ENCODE results near the gene SUV39H1.

Gene SUV39H1

DNA sequence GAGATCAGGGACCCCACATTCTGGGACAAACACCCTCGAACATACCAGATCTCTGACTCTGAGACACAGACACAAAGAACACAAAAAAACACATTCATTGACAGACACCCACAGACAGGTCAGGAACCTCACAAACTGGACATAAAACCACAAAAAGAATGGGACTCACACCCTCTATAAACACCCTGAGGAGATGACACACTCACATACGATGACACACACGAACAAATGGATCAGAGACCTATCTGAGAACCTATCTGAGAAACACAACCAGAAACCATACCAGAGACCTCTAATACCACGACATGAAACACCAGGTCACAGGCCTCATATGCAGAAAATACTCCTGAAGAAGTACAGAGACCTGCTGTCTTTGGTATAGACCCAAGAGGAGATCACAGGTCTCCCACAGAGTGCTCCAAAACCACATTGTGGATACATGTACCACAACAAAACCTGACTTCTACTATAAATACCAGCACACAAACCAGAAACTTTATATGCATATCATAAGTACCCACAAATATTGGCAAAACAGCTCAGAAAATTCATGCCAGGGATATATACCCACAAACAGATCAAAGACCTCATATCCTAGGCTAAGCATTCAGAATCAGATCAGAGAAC is 19.5 kb downstream of the SUV39H1 start:
- H3K4me3 ChIP-seq (ENCODE audit: low read depth in 1 of 2, low read length in 2 of 2): no peak overlapping the region
- H3K27me3 ChIP-seq (ENCODE audit: low read depth, low read length): no peaks in the 10 kb centered on the region
- no peak overlapping the region for H3K27ac ChIP-seq (ENCODE audit: low read length)
- no peaks in the 10 kb centered on the region for H3K9me3 ChIP-seq (ENCODE audit: control insufficient read depth in 1 of 2, low read length in 2 of 2)
- no peaks in the 10 kb centered on the region for H3K36me3 ChIP-seq (ENCODE audit: control insufficient read depth in 1 of 2, insufficient read depth in 2 of 2, low read length in 2 of 2)
- no peaks in the 10 kb centered on the region for H3K4me1 ChIP-seq (ENCODE audit: control insufficient read depth in 1 of 2, insufficient read depth in 2 of 2, low read length in 2 of 2)

DNA sequence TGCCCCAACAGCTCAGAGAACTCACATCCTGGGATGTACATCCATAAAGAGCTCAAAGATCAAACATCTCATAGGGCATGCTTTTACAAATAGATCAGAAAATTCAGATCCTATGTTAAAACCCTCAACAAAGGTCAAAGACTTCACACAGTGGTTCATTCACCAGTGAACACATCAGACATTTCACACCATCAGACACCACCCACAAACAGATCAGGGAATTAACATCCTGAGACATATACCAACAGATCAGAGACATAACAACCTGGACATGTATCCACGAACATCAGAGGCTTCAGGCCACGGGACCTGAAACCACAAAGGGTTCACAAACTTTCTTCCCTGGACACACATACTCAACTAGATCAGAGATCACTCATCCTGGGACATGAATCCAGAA is 23.4 kb downstream of the SUV39H1 start:
- Histone ChIP-seq H3K4me3 (ENCODE audit: low read depth in 1 of 2, low read length in 2 of 2) (no peak overlapping the region), H3K27me3 (ENCODE audit: low read depth, low read length) (no peaks in the 10 kb centered on the region), H3K27ac (ENCODE audit: low read length) (no peak overlapping the region), H3K9me3 (ENCODE audit: control insufficient read depth in 1 of 2, low read length in 2 of 2) (no peaks in the 10 kb centered on the region), H3K36me3 (ENCODE audit: control insufficient read depth in 1 of 2, insufficient read depth in 2 of 2, low read length in 2 of 2) (no peaks in the 10 kb centered on the region), H3K4me1 (ENCODE audit: control insufficient read depth in 1 of 2, insufficient read depth in 2 of 2, low read length in 2 of 2) (no peaks in the 10 kb centered on the region)

- H3K27ac ChIP-seq (ENCODE audit: low read length): no peak overlapping the region
- no peak overlapping the region for H3K4me3 ChIP-seq (ENCODE audit: low read depth in 1 of 2, low read length in 2 of 2)
- H3K4me1 ChIP-seq (ENCODE audit: control insufficient read depth in 1 of 2, insufficient read depth in 2 of 2, low read length in 2 of 2): no peaks in the 10 kb centered on the region
- H3K27me3 ChIP-seq (ENCODE audit: low read depth, low read length): no peaks in the 10 kb centered on the region
- no peaks in the 10 kb centered on the region for H3K36me3 ChIP-seq (ENCODE audit: control insufficient read depth in 1 of 2, insufficient read depth in 2 of 2, low read length in 2 of 2)
- H3K9me3 ChIP-seq (ENCODE audit: control insufficient read depth in 1 of 2, low read length in 2 of 2): no peaks in the 10 kb centered on the region
These were observed 24.2 kb downstream of the SUV39H1 start for GRCh38 chrX:48720577-48721250.

- Histone ChIP-seq H3K36me3 (ENCODE audit: control insufficient read depth in 1 of 2, insufficient read depth in 2 of 2, low read length in 2 of 2) (no peaks in the 10 kb centered on the region), H3K4me3 (ENCODE audit: low read depth in 1 of 2, low read length in 2 of 2) (no peak overlapping the region), H3K27ac (ENCODE audit: low read length) (no peak overlapping the region), H3K27me3 (ENCODE audit: low read depth, low read length) (no peaks in the 10 kb centered on the region), H3K4me1 (ENCODE audit: control insufficient read depth in 1 of 2, insufficient read depth in 2 of 2, low read length in 2 of 2) (no peaks in the 10 kb centered on the region), H3K9me3 (ENCODE audit: control insufficient read depth in 1 of 2, low read length in 2 of 2) (no peaks in the 10 kb centered on the region)
These were observed 25.4 kb downstream of the SUV39H1 start for GRCh38 chrX:48721916-48722315.

GRCh38 chrX:48726596-48726995 is 30.1 kb downstream of the SUV39H1 start:
- Histone ChIP-seq H3K4me3 (ENCODE audit: low read depth in 1 of 2, low read length in 2 of 2) (no peak overlapping the region), H3K9me3 (ENCODE audit: control insufficient read depth in 1 of 2, low read length in 2 of 2) (no peaks in the 10 kb centered on the region), H3K36me3 (ENCODE audit: control insufficient read depth in 1 of 2, insufficient read depth in 2 of 2, low read length in 2 of 2) (no peaks in the 10 kb centered on the region), H3K27ac (ENCODE audit: low read length) (no peak overlapping the region), H3K27me3 (ENCODE audit: low read depth, low read length) (no peaks in the 10 kb centered on the region), H3K4me1 (ENCODE audit: control insufficient read depth in 1 of 2, insufficient read depth in 2 of 2, low read length in 2 of 2) (no peaks in the 10 kb centered on the region)

DNA sequence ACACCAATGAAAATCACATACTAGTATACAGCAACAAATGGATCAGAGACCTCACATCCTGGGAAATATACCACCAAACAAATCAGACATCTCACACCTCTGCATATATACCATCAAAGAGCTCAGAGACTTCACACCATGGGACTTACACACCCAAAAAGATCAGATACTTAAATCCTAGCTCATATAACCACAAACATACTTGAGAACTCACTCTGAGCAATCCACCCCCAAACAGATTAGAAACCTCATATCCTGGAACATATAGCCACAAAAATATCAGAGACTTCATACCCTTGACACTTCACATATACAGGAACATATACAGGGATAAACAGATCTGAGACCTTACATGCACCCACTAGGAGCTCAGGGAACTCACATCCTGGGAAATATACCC is 32.1 kb downstream of the SUV39H1 start:
- no peaks in the 10 kb centered on the region for H3K27me3 ChIP-seq (ENCODE audit: low read depth, low read length)
- no peak overlapping the region for H3K4me3 ChIP-seq (ENCODE audit: low read depth in 1 of 2, low read length in 2 of 2)
- H3K4me1 ChIP-seq (ENCODE audit: control insufficient read depth in 1 of 2, insufficient read depth in 2 of 2, low read length in 2 of 2): no peaks in the 10 kb centered on the region
- H3K9me3 ChIP-seq (ENCODE audit: control insufficient read depth in 1 of 2, low read length in 2 of 2): no peaks in the 10 kb centered on the region
- H3K36me3 ChIP-seq (ENCODE audit: control insufficient read depth in 1 of 2, insufficient read depth in 2 of 2, low read length in 2 of 2): no peaks in the 10 kb centered on the region
- no peak overlapping the region for H3K27ac ChIP-seq (ENCODE audit: low read length)

- peak overlapping the region; percentile 44 to 52 for H3K4me3 ChIP-seq (ENCODE audit: low read depth in 1 of 2, low read length in 2 of 2)
- H3K36me3 ChIP-seq (ENCODE audit: control insufficient read depth in 1 of 2, insufficient read depth in 2 of 2, low read length in 2 of 2): no peaks in the 10 kb centered on the region
- no peaks in the 10 kb centered on the region for H3K9me3 ChIP-seq (ENCODE audit: control insufficient read depth in 1 of 2, low read length in 2 of 2)
- peaks cover 5 to 9% of the 10 kb centered on the region in 2 donors for H3K4me1 ChIP-seq (ENCODE audit: control insufficient read depth in 1 of 2, insufficient read depth in 2 of 2, low read length in 2 of 2)
- H3K27ac ChIP-seq (ENCODE audit: low read length): no peak overlapping the region
- H3K27me3 ChIP-seq (ENCODE audit: low read depth, low read length): no peaks in the 10 kb centered on the region
These were observed 39.8 kb downstream of the SUV39H1 start for GRCh38 chrX:48736303-48736702.

GRCh38 chrX:48736878-48737212 is 40.3 kb downstream of the SUV39H1 start:
- Histone ChIP-seq H3K4me3 (ENCODE audit: low read depth in 1 of 2, low read length in 2 of 2) (peak overlapping the region; percentile 44 to 52), H3K9me3 (ENCODE audit: control insufficient read depth in 1 of 2, low read length in 2 of 2) (no peaks in the 10 kb centered on the region), H3K27ac (ENCODE audit: low read length) (no peak overlapping the region), H3K27me3 (ENCODE audit: low read depth, low read length) (no peaks in the 10 kb centered on the region), H3K4me1 (ENCODE audit: control insufficient read depth in 1 of 2, insufficient read depth in 2 of 2, low read length in 2 of 2) (peaks cover 5 to 9% of the 10 kb centered on the region in 2 donors), H3K36me3 (ENCODE audit: control insufficient read depth in 1 of 2, insufficient read depth in 2 of 2, low read length in 2 of 2) (no peaks in the 10 kb centered on the region)

DNA sequence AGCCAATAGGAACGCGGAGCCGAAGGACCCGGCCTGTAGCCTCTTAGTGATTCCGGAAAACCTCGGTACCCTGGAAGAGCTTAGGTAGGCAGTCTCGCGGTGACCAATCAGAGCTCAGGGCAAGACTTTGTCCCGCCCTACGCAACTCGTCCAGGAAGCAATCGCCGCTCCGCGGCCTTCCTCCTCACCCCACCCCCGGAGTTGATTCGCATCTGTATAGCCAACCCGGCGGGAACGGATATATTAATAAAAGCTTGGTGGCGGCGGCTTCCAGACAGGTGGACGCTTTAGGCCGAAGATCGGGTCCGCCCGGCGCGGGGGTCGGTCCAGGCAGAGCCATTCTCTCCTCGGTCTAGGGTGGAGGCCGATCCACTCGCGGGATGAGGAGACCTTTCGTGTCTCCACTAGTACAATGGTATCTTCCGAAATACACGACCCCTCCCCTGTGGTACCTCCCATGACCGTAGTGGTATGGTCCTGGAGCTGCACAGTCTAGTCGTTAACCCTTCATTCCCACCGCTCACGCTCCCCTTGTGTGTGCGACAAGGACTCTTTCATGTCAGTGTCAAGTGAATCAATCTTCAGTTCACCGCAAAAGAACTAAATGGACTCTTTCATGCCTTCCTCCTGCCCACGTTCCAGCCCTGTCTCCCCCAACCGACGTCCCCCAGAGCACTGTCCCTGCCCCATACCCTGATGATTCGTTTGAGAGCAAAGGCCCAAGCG is 40.8 kb downstream of the SUV39H1 start:
- Histone ChIP-seq H3K9me3 (ENCODE audit: control insufficient read depth in 1 of 2, low read length in 2 of 2) (no peaks in the 10 kb centered on the region), H3K4me1 (ENCODE audit: control insufficient read depth in 1 of 2, insufficient read depth in 2 of 2, low read length in 2 of 2) (peaks cover 5 to 9% of the 10 kb centered on the region in 2 donors), H3K4me3 (ENCODE audit: low read depth in 1 of 2, low read length in 2 of 2) (peak overlapping the region; percentile 62 to 76), H3K36me3 (ENCODE audit: control insufficient read depth in 1 of 2, insufficient read depth in 2 of 2, low read length in 2 of 2) (no peaks in the 10 kb centered on the region), H3K27me3 (ENCODE audit: low read depth, low read length) (no peaks in the 10 kb centered on the region), H3K27ac (ENCODE audit: low read length) (peak overlapping the region; percentile 90)

DNA sequence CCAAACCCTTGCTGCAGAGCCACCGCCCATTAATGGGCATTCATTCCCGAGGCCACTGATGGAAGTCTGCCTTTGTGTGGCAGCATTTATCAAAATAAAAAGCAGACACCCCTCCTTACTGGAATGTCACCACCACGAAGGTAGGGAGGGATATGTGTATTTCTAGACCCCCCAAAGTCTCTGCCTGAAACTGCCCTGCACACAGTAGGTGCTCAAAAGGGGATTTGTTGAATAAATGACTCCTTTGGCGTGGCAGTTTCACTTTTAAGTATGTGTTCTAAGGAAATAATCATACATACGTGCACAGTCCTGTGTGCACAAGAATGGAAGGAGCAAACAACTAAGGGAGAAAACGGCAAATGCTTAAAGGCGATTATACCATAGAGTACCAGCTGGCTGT is 41.4 kb downstream of the SUV39H1 start:
- Histone ChIP-seq H3K4me3 (ENCODE audit: low read depth in 1 of 2, low read length in 2 of 2) (peak overlapping the region; percentile 62 to 76), H3K9me3 (ENCODE audit: control insufficient read depth in 1 of 2, low read length in 2 of 2) (no peaks in the 10 kb centered on the region), H3K27ac (ENCODE audit: low read length) (peak overlapping the region; percentile 90), H3K36me3 (ENCODE audit: control insufficient read depth in 1 of 2, insufficient read depth in 2 of 2, low read length in 2 of 2) (no peaks in the 10 kb centered on the region), H3K27me3 (ENCODE audit: low read depth, low read length) (no peaks in the 10 kb centered on the region), H3K4me1 (ENCODE audit: control insufficient read depth in 1 of 2, insufficient read depth in 2 of 2, low read length in 2 of 2) (peaks cover 5 to 9% of the 10 kb centered on the region in 2 donors)

DNA sequence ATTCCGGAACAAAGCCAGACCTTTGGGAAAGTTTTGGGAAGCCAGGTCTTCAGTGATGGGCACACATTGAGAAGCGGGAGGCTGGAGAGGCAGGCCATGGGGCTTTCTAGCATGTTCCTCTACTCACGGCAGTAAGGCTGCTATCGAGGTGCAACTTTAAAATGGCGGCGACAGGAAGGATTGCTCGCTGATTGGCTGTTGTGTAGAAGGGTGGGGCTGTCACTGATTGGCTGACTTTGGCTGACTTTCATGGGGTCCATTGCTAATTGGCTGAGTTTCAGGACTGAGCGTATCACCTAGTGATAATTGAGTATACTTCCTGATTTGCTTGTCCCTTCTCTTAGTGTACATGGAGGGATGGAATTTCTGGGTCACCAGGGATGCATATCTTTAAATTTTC is 45.3 kb downstream of the SUV39H1 start:
- no peaks in the 10 kb centered on the region for H3K27me3 ChIP-seq (ENCODE audit: low read depth, low read length)
- peaks cover 5% of the 10 kb centered on the region in 2 donors for H3K4me1 ChIP-seq (ENCODE audit: control insufficient read depth in 1 of 2, insufficient read depth in 2 of 2, low read length in 2 of 2)
- no peak overlapping the region for H3K4me3 ChIP-seq (ENCODE audit: low read depth in 1 of 2, low read length in 2 of 2)
- no peaks in the 10 kb centered on the region for H3K9me3 ChIP-seq (ENCODE audit: control insufficient read depth in 1 of 2, low read length in 2 of 2)
- H3K27ac ChIP-seq (ENCODE audit: low read length): no peak overlapping the region
- H3K36me3 ChIP-seq (ENCODE audit: control insufficient read depth in 1 of 2, insufficient read depth in 2 of 2, low read length in 2 of 2): no peaks in the 10 kb centered on the region
